ENCODE results near the gene MYO1F.

- no peak for TF ChIP-seq EZH2 (IDR thresholded peaks at IDR 0.05; ENCODE audit: insufficient read depth, poor library complexity, severe bottlenecking)
- TF ChIP-seq EZH2phosphoT487 (IDR thresholded peaks at IDR 0.05; ENCODE audit: insufficient read depth, low read depth): no peak
Observed at GRCh38 chr19:8482696-8483095, 94.5 kb downstream of the MYO1F start.
